ENCODE results near the gene UBE2G1. TPM values are rescaled to one million over a fixed set of nuclear protein-coding genes. Genes with fewer than 3 reads are reported as not detected.

Gene UBE2G1
- total and polyA plus RNA-seq, 9 of the 15 experiments (the other 6 are each of a cell fraction or from before 2014, with no cell fraction given): 10.1 to 65.9 (median 29.7) TPM

- no TSS peak for BruUV-seq (replicated peaks)
- ATAC-seq (no peak), DNase-seq (ENCODE audit: extremely low read depth in 1 of 4, low spot score in 3 of 4) (no peak), FAIRE-seq (no peak)
- 83% methylated on average over 6 of the region's 6 CpGs for WGBS (ENCODE audit: insufficient coverage, low coverage, missing lambda C conversion rate)
- Histone ChIP-seq H3K9me3 (replicated peaks; ENCODE audit: control insufficient read depth, insufficient read depth, low read depth, low read length) (no peaks in the 10 kb centered on the region), H3K27me3 (ENCODE audit: control insufficient read depth in 2 of 2, insufficient read depth in 2 of 2, low read length in 2 of 2) (no peaks in the 10 kb centered on the region), H4K20me1 (replicated peaks; ENCODE audit: control insufficient read depth, insufficient read depth, low read length) (peaks cover 6% of the 10 kb centered on the region; the same call in 1 of the 2 replicates), H3K9me1 (ENCODE audit: control insufficient read depth, insufficient read depth, low read length) (no peaks in the 10 kb centered on the region), H3K4me1 (replicated peaks in 1 of 2; ENCODE audit: control insufficient read depth in 2 of 2, insufficient read depth in 2 of 2, low read length in 2 of 2) (peaks cover 6 to 10% of the 10 kb centered on the region in 2 experiments; a peak in 4 of 5 replicates), H3K4me3 (no peak overlapping the region), H3K9ac (ENCODE audit: insufficient read depth in 1 of 2, low read depth in 2 of 2, low read length in 2 of 2) (no peak overlapping the region), H2AFZ (ENCODE audit: low read depth, low read length) (no peak overlapping the region), H3K27ac (ENCODE audit: extremely low read depth, low read depth, low read length) (no peak overlapping the region), H3K4me2 (ENCODE audit: insufficient read depth, low read length) (no peak overlapping the region), H3K79me2 (ENCODE audit: control insufficient read depth, insufficient read depth, low read length) (peaks cover 96% of the 10 kb centered on the region), H3K36me3 (ENCODE audit: control insufficient read depth, insufficient read depth, low read length) (0 out of 3 replicates have a peak, but pooled peaks cover 4% of the 10 kb centered on the region)
- ChIA-PET POLR2A (no interaction called here), CTCF (ENCODE audit: low intra/inter-chr PET ratio) (no interaction called here)
- in situ Hi-C loops (cut with MboI) (no loop called here), intact Hi-C loops (cut with micrococcal nuclease) (no loop called here)
- no peak for TF ChIP-seq TAF7 (tag; IDR thresholded peaks at IDR 0.05)
- TF ChIP-seq, protein P1, sequence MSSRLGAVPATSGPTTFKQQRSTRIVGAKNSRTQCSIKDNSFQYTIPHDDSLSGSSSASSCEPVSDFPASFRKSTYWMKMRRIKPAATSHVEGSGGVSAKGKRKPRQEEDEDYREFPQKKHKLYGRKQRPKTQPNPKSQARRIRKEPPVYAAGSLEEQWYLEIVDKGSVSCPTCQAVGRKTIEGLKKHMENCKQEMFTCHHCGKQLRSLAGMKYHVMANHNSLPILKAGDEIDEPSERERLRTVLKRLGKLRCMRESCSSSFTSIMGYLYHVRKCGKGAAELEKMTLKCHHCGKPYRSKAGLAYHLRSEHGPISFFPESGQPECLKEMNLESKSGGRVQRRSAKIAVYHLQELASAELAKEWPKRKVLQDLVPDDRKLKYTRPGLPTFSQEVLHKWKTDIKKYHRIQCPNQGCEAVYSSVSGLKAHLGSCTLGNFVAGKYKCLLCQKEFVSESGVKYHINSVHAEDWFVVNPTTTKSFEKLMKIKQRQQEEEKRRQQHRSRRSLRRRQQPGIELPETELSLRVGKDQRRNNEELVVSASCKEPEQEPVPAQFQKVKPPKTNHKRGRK (tag; IDR thresholded peaks at IDR 0.05): no peak
- TF ChIP-seq, protein P2, sequence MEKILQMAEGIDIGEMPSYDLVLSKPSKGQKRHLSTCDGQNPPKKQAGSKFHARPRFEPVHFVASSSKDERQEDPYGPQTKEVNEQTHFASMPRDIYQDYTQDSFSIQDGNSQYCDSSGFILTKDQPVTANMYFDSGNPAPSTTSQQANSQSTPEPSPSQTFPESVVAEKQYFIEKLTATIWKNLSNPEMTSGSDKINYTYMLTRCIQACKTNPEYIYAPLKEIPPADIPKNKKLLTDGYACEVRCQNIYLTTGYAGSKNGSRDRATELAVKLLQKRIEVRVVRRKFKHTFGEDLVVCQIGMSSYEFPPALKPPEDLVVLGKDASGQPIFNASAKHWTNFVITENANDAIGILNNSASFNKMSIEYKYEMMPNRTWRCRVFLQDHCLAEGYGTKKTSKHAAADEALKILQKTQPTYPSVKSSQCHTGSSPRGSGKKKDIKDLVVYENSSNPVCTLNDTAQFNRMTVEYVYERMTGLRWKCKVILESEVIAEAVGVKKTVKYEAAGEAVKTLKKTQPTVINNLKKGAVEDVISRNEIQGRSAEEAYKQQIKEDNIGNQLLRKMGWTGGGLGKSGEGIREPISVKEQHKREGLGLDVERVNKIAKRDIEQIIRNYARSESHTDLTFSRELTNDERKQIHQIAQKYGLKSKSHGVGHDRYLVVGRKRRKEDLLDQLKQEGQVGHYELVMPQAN (IDR thresholded peaks at IDR 0.05; ENCODE audit: borderline replicate concordance): no peak
These were observed 32.1 kb downstream of the UBE2G1 start for GRCh38 chr17:4334332-4334731.

All from K562 (cell line).